Measurements from ENCODE around the gene ZNF574. TPM values are rescaled to one million over a fixed set of nuclear protein-coding genes. Genes with fewer than 3 reads are reported as not detected.

The ZNF574 gene
- total RNA-seq, 1 experiment from 2014 or later: 15.7 TPM

DNA sequence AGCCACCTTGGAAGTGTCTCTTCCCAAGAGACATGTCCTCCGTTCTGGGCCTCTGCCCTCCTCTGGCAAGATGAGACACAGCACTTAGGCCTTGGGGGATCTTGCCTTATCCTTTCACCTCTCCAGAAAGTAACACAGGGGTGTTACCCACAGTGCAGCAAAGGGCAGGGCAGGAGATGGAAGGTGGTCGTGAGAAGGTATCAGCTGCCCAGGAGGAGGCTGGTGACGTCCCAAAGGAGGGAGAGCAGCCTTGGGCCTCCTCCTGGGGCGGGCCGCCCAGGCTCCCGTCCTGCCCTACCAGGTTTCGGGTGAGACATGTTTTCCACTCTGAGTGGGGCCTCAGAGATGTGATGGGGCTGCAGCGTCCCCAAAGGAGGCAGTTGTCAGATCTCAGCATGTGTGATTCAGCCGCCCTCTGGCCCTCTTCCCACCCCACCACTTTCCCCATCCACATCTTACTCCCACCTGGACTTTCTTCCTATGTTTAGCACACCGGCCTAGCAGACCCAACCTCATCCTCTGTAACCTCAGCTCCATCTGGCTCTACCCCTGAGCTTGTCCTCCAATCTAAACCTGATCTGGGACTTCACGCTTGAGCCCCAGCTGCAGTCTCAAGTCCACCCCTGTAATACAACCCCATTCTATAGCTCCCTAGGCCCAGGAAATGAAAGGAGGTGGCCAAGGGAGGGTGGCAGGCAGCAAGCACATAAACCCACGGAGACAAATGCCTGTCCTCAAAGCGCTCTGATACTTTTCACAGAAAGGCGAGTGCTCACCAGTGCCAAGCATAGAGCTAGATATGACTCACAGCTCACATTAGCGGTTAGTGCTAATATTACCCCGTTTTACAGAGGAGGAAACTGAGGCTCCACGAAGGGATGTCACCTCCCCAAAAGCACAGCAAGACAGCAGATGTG lies 47.0 kb downstream of the ZNF574 start:
- no peak for ATAC-seq
- BruUV-seq (replicated peaks): no TSS peak
- POLR2A ChIA-PET: no interaction called here

DNA sequence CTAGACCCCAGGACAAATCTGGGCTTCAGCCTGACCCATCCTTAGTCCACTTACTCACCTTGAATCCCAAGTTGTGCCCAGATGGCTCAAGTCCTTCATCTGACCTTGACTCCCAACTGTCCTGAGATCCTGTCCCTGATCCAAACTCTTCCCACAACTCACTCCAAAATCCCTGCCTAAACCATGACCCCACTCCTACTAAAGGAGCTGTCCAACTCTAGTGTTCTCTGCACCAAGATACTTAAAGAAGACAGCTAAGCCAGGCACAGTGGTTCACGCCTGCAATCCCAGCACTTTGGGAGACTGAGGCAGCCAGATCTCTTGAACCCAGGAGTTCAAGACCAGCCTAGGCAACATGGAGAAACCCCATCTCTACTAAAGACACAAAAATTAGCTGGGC lies 47.8 kb downstream of the ZNF574 start:
- Histone ChIP-seq H3K9me3 (ENCODE audit: control insufficient read depth, insufficient read depth, low read depth, low read length) (no peaks in the 10 kb centered on the region), H3K27ac (ENCODE audit: low read length) (no peak overlapping the region), H3K27me3 (ENCODE audit: control insufficient read depth, insufficient read depth, low read length) (no peaks in the 10 kb centered on the region), H3K4me1 (ENCODE audit: control insufficient read depth, insufficient read depth, low read length) (no peaks in the 10 kb centered on the region), H3K4me3 (ENCODE audit: low read depth in 2 of 2, low read length in 2 of 2) (no peak overlapping the region), H3K36me3 (ENCODE audit: control insufficient read depth, insufficient read depth, low read length) (no peaks in the 10 kb centered on the region)
- TF ChIP-seq, protein P1, sequence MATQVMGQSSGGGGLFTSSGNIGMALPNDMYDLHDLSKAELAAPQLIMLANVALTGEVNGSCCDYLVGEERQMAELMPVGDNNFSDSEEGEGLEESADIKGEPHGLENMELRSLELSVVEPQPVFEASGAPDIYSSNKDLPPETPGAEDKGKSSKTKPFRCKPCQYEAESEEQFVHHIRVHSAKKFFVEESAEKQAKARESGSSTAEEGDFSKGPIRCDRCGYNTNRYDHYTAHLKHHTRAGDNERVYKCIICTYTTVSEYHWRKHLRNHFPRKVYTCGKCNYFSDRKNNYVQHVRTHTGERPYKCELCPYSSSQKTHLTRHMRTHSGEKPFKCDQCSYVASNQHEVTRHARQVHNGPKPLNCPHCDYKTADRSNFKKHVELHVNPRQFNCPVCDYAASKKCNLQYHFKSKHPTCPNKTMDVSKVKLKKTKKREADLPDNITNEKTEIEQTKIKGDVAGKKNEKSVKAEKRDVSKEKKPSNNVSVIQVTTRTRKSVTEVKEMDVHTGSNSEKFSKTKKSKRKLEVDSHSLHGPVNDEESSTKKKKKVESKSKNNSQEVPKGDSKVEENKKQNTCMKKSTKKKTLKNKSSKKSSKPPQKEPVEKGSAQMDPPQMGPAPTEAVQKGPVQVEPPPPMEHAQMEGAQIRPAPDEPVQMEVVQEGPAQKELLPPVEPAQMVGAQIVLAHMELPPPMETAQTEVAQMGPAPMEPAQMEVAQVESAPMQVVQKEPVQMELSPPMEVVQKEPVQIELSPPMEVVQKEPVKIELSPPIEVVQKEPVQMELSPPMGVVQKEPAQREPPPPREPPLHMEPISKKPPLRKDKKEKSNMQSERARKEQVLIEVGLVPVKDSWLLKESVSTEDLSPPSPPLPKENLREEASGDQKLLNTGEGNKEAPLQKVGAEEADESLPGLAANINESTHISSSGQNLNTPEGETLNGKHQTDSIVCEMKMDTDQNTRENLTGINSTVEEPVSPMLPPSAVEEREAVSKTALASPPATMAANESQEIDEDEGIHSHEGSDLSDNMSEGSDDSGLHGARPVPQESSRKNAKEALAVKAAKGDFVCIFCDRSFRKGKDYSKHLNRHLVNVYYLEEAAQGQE (IDR thresholded peaks at IDR 0.05; ENCODE audit: insufficient read depth in 1 of 2, low read depth in 2 of 2, low read length in 1 of 2): 0 out of 4 replicates have a peak, but pooled peaks of 1 of the 2 experiments have one; percentile 30
- TF ChIP-seq SIN3A (IDR thresholded peaks at IDR 0.05; ENCODE audit: borderline replicate concordance, insufficient read depth, low read depth, low read length): no peak
- BruUV-seq (replicated peaks): no TSS peak
- ChIA-PET POLR2A (interaction anchor here (0.7 kb wide), 2 partner anchors 9 to 254 kb away, joined by 4 read pairs; no protein-coding TSS in a partner anchor), CTCF (interaction anchor here (0.6 kb wide), 2 partner anchors 13 to 50 kb away, joined by 3 to 4 read pairs; no protein-coding TSS in a partner anchor)
- intact Hi-C loops (cut with micrococcal nuclease; ENCODE audit: unreplicated experiment): no loop called here
- in situ Hi-C loops (cut with HindIII; ENCODE audit: low pct_unique_long_range_greater_than_20kb, low sequenced_read_pairs): no loop called here
- no peak for ATAC-seq
- no peak for DNase-seq (ENCODE audit: low read depth, low spot score)

More for the DNA sequence above, 47.0 kb downstream of the ZNF574 start:
- Histone ChIP-seq H3K9me3 (ENCODE audit: control insufficient read depth, insufficient read depth, low read depth, low read length) (no peaks in the 10 kb centered on the region), H3K36me3 (ENCODE audit: control insufficient read depth, insufficient read depth, low read length) (no peaks in the 10 kb centered on the region), H3K27me3 (ENCODE audit: control insufficient read depth, insufficient read depth, low read length) (no peaks in the 10 kb centered on the region), H3K4me1 (ENCODE audit: control insufficient read depth, insufficient read depth, low read length) (no peaks in the 10 kb centered on the region), H3K27ac (ENCODE audit: low read length) (no peak overlapping the region), H3K4me3 (ENCODE audit: low read depth in 2 of 2, low read length in 2 of 2) (no peak overlapping the region)
- no peak for TF ChIP-seq SIN3A (IDR thresholded peaks at IDR 0.05; ENCODE audit: borderline replicate concordance, insufficient read depth, low read depth, low read length)
- TF ChIP-seq, protein P1 (IDR thresholded peaks at IDR 0.05; ENCODE audit: insufficient read depth in 1 of 2, low read depth in 2 of 2, low read length in 1 of 2): no peak
- no peak for TF ChIP-seq CTCF (IDR thresholded peaks at IDR 0.05)
- TF ChIP-seq TCF7L2 (IDR thresholded peaks at IDR 0.05; ENCODE audit: low read depth, low read length): no peak
- TF ChIP-seq POLR2AphosphoS5 (IDR thresholded peaks at IDR 0.05; ENCODE audit: low read depth, low read length): no peak
- intact Hi-C loops (cut with micrococcal nuclease; ENCODE audit: unreplicated experiment) (no loop called here), in situ Hi-C loops (cut with HindIII; ENCODE audit: low pct_unique_long_range_greater_than_20kb, low sequenced_read_pairs) (no loop called here)
- CTCF ChIA-PET: interaction anchor here (0.6 kb wide), 1 partner anchor 50 kb away, joined by 4 read pairs; no protein-coding TSS in a partner anchor
- no peak for DNase-seq (ENCODE audit: low read depth, low spot score)
